ENCODE data around the gene PSMB7. TPM values are rescaled to one million over a fixed set of nuclear protein-coding genes. Genes with fewer than 3 reads are reported as not detected.

PSMB7 gene
- total and polyA plus RNA-seq, 2 donors (not counting 1 experiment from before 2014, with no cell fraction given) = 69.5 to 73.1 TPM

- Histone ChIP-seq H3K4me2 (replicated peaks; ENCODE audit: low read depth, low read length, poor library complexity, severe bottlenecking) (no peak overlapping the region), H3K27me3 (replicated peaks in 1 of 4; ENCODE audit: control extremely low read depth in 1 of 4, control insufficient read depth in 3 of 4, insufficient read depth in 4 of 4, low read length in 3 of 4) (peaks cover 0 to 10% (median 0%) of the 10 kb centered on the region in 4 experiments), H3K79me2 (ENCODE audit: control insufficient read depth, insufficient read depth, low read length) (no peaks in the 10 kb centered on the region), H3K27ac (ENCODE audit: low read length in 2 of 2) (no peak overlapping the region), H3K36me3 (replicated peaks in 1 of 2; ENCODE audit: control extremely low read depth in 1 of 2, control insufficient read depth in 1 of 2, extremely low read depth in 1 of 2, insufficient read depth in 2 of 2, low read length in 1 of 2) (no peaks in the 10 kb centered on the region), H4K20me1 (ENCODE audit: control insufficient read depth, insufficient read depth, low read length, poor library complexity, severe bottlenecking) (no peaks in the 10 kb centered on the region), H3K4me1 (ENCODE audit: control insufficient read depth in 2 of 2, insufficient read depth in 2 of 2, low read length in 2 of 2) (no peaks in the 10 kb centered on the region), H2AFZ (ENCODE audit: insufficient read depth, low read depth, low read length, poor library complexity, severe bottlenecking) (no peak overlapping the region), H3K9me3 (ENCODE audit: control extremely low read depth in 1 of 3, control insufficient read depth in 2 of 3, insufficient read depth in 1 of 3, low read length in 2 of 3) (peaks cover 0 to 23% (median 7%) of the 10 kb centered on the region in 3 donors), H3K9ac (ENCODE audit: low read length) (no peak overlapping the region), H3K4me3 (ENCODE audit: control extremely low read depth in 1 of 5, extremely low read depth in 1 of 5, insufficient read depth in 1 of 5, low read depth in 2 of 5, low read length in 4 of 5) (no peak overlapping the region)
- no peak for ATAC-seq (ENCODE audit: low read depth)
- Mint-ChIP-seq H3K27me3 (peaks cover 34% of the 10 kb centered on the region), H3K27ac (no peak overlapping the region), H3K4me1 (no peaks in the 10 kb centered on the region), H3K9me3 (ENCODE audit: insufficient read depth) (peaks cover 3% of the 10 kb centered on the region), H3K4me3 (no peak overlapping the region)
- WGBS (ENCODE audit: insufficient coverage) = 99% methylated on average over 8 of the region's 10 CpGs
- TF ChIP-seq CTCF (IDR thresholded peaks at IDR 0.05) (no peak), EZH2 (IDR thresholded peaks at IDR 0.05; ENCODE audit: borderline replicate concordance, insufficient read depth, low read depth, low read length, poor library complexity, severe bottlenecking) (no peak)
- CTCF ChIA-PET = no interaction called here
- intact Hi-C loops (cut with micrococcal nuclease) = no loop called here
- POLR2A ChIA-PET = no interaction called here
- DNase-seq = no peak
Observed at GRCh38 chr9:124440786-124441185, 25.5 kb upstream of the PSMB7 start.

DNA sequence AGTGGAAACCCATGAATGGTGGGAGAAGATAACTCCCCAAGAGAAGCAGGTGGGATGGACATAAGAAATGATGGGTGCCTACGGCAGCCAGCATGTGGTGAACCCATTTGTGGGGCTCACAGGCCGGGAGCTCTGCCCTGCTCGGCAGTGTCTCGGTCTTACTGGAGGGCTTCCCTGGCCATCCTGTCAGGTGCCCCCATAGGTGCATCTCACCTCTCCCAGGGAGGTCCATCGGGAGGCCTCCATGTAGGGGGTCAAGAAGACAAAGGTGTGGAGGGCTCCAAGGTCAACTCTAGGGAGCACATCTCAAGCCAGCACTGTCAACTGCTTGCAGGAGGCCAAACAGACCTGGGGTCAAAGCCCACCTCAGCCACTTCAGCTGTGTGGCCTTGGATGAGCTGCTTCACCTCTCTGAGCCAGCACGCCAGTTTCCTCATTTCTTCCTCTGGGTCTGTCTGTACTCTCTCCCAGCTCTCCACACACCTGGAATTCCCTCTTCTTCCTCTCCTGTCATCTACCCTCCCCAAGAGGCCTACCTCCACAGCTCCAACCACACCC, 24.5 kb upstream of the PSMB7 start:
- no peaks in the 10 kb centered on the region for H4K20me1 ChIP-seq (ENCODE audit: control insufficient read depth, insufficient read depth, low read length, poor library complexity, severe bottlenecking)
- H3K36me3 ChIP-seq (replicated peaks in 1 of 2; ENCODE audit: control extremely low read depth in 1 of 2, control insufficient read depth in 1 of 2, extremely low read depth in 1 of 2, insufficient read depth in 2 of 2, low read length in 1 of 2) = no peaks in the 10 kb centered on the region
- 96% methylated on average over 5 of the region's 6 CpGs for WGBS (ENCODE audit: insufficient coverage)
- H3K79me2 ChIP-seq (ENCODE audit: control insufficient read depth, insufficient read depth, low read length) = no peaks in the 10 kb centered on the region
- H3K27ac ChIP-seq (ENCODE audit: low read length in 2 of 2) = no peak overlapping the region
- ChIA-PET POLR2A (no interaction called here), CTCF (interaction anchor here (1.0 kb wide), 1 partner anchor 8 kb away, joined by 3 read pairs; no protein-coding TSS in a partner anchor)
- no peaks in the 10 kb centered on the region for H3K4me1 Mint-ChIP-seq
- intact Hi-C loops (cut with micrococcal nuclease) = no loop called here
- H2AFZ ChIP-seq (ENCODE audit: insufficient read depth, low read depth, low read length, poor library complexity, severe bottlenecking) = no peak overlapping the region
- peaks cover 32% of the 10 kb centered on the region for H3K27me3 Mint-ChIP-seq
- H3K4me2 ChIP-seq (replicated peaks; ENCODE audit: low read depth, low read length, poor library complexity, severe bottlenecking) = no peak overlapping the region
- ATAC-seq (ENCODE audit: low read depth) (no peak), DNase-seq (no peak)
- TF ChIP-seq CTCF (IDR thresholded peaks at IDR 0.05) (no peak), EZH2 (IDR thresholded peaks at IDR 0.05; ENCODE audit: borderline replicate concordance, insufficient read depth, low read depth, low read length, poor library complexity, severe bottlenecking) (no peak)
- no peak overlapping the region for H3K4me3 ChIP-seq (ENCODE audit: control extremely low read depth in 1 of 5, extremely low read depth in 1 of 5, insufficient read depth in 1 of 5, low read depth in 2 of 5, low read length in 4 of 5)
- H3K9ac ChIP-seq (ENCODE audit: low read length) = no peak overlapping the region
- H3K27ac Mint-ChIP-seq = no peak overlapping the region
- H3K9me3 Mint-ChIP-seq (ENCODE audit: insufficient read depth) = peaks cover 3% of the 10 kb centered on the region
- H3K27me3 ChIP-seq (replicated peaks in 1 of 4; ENCODE audit: control extremely low read depth in 1 of 4, control insufficient read depth in 3 of 4, insufficient read depth in 4 of 4, low read length in 3 of 4) = peaks cover 0 to 10% (median 0%) of the 10 kb centered on the region in 4 experiments
- H3K4me3 Mint-ChIP-seq = no peak overlapping the region
- H3K9me3 ChIP-seq (ENCODE audit: control extremely low read depth in 1 of 3, control insufficient read depth in 2 of 3, insufficient read depth in 1 of 3, low read length in 2 of 3) = peaks cover 0 to 23% (median 7%) of the 10 kb centered on the region in 3 donors
- H3K4me1 ChIP-seq (ENCODE audit: control insufficient read depth in 2 of 2, insufficient read depth in 2 of 2, low read length in 2 of 2) = no peaks in the 10 kb centered on the region

All from B cell (primary cell).